Hematopoietic multipotent progenitor cell treated with erythropoietin and hydrocortisone succinate and interleukin-3 and kit ligand, for 17 days (in vitro differentiated cells): ENCODE data around the gene JMJD6.
"Not testable (repeated sequence)": the region's sequence is repeated elsewhere in the genome, so short reads cannot be mapped to it uniquely, and the experiment has no call there.

Experiments used
- DNase-seq: peaks from one replicate; pipeline ENCODE4 v3.0.0-alpha.2; 2015; ENCODE audit warnings: low spot score

Gene JMJD6

GRCh38 chr17:76726231-76726775 lies at the start of gene JMJD6:
Gene JMJD6, minus strand, starts transcription at chr17:76726606. Its CDS starts 131 bp downstream, at chr17:76726475.
- peak; percentile 96 for DNase-seq

- no peak for DNase-seq
These were observed 48.7 kb upstream of the JMJD6 start for GRCh38 chr17:76775021-76775600.

GRCh38 chr17:76772842-76773525 lies 46.6 kb upstream of the JMJD6 start:
- DNase-seq: no peak

- no peak for DNase-seq
These were observed 32.2 kb upstream of the JMJD6 start for GRCh38 chr17:76758570-76758969.

- DNase-seq: no peak
These were observed 30.9 kb upstream of the JMJD6 start for GRCh38 chr17:76757256-76757655.

- DNase-seq: no peak
These were observed 28.9 kb upstream of the JMJD6 start for GRCh38 chr17:76755285-76755684.

- no peak for DNase-seq
These were observed 26.9 kb upstream of the JMJD6 start for GRCh38 chr17:76753061-76753961.

- no peak for DNase-seq
These were observed 25.6 kb upstream of the JMJD6 start for GRCh38 chr17:76752006-76752405.

- DNase-seq: no peak
These were observed 25.1 kb upstream of the JMJD6 start for GRCh38 chr17:76751416-76751993.

- DNase-seq: no peak
These were observed 22.3 kb upstream of the JMJD6 start for GRCh38 chr17:76748657-76749056.

GRCh38 chr17:76747716-76748363 lies 21.4 kb upstream of the JMJD6 start:
- no peak for DNase-seq

GRCh38 chr17:76745785-76746184 lies 19.4 kb upstream of the JMJD6 start:
- peak; percentile 31 for DNase-seq

GRCh38 chr17:76744747-76745146 lies 18.3 kb upstream of the JMJD6 start:
- no peak for DNase-seq

- DNase-seq: no peak
These were observed 16.6 kb upstream of the JMJD6 start for GRCh38 chr17:76742958-76743357.

GRCh38 chr17:76740329-76741118 lies 14.1 kb upstream of the JMJD6 start:
- no peak for DNase-seq

GRCh38 chr17:76739568-76740115 lies 13.2 kb upstream of the JMJD6 start:
- not testable (repeated sequence) for DNase-seq

GRCh38 chr17:76738468-76738850 lies 12.1 kb upstream of the JMJD6 start:
- no peak for DNase-seq

- peak; percentile 95 for DNase-seq
These were observed 11.5 kb upstream of the JMJD6 start, which contains the start of gene MFSD11 for GRCh38 chr17:76737676-76738467. Gene MFSD11, plus strand, starts transcription at chr17:76738119. Its CDS starts 234 bp downstream, at chr17:76738353.

- peak; percentile 99 for DNase-seq
These were observed 10.8 kb upstream of the JMJD6 start, which contains the start of gene SRSF2 for GRCh38 chr17:76737082-76737675. Gene SRSF2, minus strand, starts transcription at chr17:76737331. Its CDS starts 171 bp downstream, at chr17:76737160.
